IPS DF 4.7 (cell line): ENCODE measurements around the gene ANKRD33B.

Experiments
- DNase-seq: peaks from one replicate; pipeline ENCODE4 v3.0.0-alpha.2; 2013; ENCODE audit warnings: low spot score; ENCODE audit errors: extremely low read depth

The ANKRD33B gene

DNA sequence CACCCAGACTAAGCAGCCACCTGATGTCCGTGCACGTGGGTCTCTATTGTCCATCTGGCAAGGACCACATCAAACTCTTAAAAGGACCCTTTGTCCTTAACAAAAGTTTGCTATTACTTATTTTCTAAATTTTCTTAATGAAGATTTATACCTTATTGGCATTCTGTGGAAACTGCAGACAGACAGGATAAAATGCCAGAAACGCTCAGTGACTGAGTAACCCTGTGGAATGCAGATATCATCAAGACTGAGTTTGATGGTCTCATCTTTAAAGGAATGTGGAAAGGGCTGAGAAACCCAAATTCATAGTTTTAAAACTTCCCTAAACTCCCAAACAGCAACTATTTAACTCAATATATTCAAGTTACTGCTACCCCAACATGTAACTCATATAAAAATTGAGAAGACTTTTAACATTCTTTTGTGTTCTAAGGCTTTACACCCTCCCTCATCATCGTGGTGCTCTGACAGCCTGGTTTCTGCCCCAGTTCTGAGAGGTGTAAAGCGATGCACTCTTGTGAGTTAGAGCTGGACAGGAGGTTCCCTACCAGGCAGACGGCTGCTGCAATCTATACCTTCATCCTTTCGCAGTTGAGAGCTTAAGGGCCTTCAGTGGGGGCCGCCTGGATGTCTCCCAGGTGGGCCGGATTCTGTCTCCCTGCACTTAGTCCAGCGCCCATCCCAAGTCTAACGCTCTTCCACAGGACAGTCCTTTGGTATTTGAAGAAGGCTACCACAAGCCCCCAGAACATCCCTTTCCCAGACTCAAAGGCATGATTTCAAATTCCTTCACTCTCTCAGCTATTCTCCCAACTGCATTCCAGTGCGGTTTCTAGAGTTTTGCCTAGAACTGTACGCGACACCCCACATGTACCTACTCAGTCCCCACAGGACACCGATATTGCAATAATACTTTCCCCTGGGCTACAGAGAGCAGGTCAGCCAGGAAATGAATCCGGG, 128.2 kb downstream of the ANKRD33B start:
- no peak for DNase-seq

DNA sequence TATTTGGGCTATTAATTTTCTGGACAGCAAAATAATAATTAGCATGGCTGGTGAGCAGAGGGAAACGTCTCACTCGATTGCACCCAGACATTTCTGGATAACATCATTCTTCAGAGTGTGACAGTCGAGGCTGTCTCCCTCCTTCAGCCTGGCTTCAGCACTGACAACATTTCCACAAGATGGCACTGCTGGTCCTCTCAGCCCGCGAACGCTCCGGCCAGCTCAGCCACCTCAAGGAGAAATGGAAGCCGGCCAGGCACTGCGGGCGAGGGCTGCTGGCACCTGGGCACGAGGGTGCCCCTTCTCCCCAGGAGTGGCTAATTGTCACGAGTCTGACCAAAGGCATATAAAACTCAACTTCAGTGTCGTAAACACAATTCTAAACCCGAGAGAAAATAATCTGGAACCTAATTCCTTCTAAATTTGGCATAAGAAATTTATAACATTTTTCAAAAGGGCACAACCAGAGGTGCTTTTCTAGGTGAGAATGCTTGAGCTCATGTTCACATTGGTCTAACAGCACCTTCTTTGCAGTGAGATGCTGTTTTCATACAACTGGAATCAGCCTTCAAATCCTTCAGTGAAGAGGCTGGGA, 131.3 kb downstream of the ANKRD33B start:
- no peak for DNase-seq

DNA sequence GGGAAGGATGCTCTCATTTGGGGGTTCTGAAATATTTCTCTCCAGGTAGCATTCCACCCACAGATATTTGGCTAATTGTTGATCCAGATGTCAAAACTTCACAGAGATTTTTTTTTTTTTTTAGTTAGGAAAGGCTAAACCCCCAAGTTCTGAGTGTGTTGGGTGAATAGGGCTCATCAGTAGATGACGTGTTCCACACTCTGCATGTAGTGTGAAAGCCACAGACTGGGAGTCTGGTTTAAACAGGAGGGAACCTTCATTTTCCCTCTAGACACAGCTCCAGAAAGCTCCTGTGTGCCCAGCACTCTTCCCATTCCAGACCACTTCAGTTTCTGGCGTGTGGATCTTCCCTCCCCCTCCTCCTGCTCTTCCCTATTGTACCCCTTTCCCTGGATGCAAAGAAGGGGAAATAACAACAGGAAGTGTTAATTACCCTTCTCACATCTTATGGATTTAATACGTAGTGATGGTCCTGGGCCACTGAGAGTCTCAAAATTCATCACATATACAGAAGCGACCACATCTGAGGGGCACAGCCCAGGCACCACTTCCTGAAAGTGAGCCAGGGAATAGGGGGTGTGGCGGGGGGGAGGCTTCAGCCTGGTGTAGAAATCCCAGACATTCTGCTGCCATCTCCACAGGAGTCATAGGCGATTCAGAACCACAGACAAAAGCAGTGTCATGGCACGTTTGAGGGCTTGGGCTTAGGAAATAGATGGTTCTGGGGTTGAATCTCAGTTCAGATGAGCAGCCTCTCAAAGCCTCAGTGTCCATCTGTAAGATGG, 132.1 kb downstream of the ANKRD33B start:
- DNase-seq: no peak

DNA sequence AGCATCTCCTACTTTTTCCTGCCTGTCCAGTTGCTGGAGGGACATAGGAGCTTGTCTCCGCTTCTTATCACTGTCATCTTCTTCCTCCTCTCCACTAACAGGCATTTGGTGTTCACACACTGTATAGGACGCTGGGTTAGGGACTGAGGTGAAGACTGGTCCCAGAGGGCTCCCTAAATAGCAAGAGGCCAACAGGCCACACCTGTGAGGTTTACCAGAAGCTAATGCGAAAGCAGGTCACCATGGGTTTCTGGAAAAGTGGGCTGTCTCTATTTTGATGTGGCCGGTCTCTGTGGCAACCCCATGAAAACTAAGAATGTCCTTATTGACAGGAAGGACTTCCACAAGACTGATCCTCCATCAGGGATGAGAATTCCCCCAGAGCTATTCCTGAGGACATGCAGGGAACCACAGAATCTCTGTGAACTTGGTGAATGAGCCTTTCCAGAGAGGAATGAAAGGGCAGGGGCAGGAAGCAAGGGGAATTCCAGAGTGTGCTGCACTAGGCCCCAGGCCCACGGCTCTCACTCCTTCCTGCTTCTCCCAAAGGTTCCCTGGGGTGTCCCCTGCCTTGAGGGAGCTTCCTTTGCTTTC, 135.5 kb downstream of the ANKRD33B start:
- DNase-seq: no peak

DNA sequence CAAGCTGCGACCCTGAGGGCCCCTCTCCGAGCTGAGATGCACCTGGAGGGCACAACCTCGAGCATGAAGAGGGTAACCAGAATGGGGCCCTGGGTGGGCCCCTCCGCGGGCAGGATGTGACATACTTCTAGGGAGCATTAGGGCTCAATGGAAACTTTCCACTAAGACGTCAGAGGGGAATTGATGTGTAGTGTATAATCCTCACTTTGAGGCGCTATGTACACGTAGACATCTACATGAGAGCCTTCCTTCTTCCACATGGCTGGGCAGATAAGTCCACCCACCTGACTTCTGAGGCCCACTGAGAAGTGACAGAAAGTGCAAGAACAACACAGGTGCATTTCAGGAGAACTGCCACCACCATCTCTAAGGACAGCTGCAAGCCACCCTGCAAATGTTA, 136.1 kb downstream of the ANKRD33B start:
- no peak for DNase-seq

DNA sequence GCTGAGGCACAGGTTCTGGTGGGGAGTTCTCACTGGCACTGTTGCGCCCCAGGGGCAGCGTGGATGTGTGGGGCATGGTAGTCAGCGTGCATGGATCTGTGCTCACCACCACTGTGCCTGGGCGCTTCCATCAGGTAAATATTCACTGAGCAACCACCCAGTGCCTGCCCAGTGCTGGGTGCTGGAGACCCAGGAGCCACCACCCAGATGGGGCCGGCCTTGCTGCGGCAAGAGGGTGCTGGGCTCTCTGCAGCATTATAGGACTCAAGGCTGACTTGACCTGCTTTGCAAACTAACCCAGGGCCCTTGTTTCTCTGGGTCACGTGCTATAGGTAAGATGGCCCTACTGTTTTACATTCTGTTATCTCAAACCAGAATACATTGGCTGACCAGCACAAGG, 136.6 kb downstream of the ANKRD33B start:
- DNase-seq: no peak

DNA sequence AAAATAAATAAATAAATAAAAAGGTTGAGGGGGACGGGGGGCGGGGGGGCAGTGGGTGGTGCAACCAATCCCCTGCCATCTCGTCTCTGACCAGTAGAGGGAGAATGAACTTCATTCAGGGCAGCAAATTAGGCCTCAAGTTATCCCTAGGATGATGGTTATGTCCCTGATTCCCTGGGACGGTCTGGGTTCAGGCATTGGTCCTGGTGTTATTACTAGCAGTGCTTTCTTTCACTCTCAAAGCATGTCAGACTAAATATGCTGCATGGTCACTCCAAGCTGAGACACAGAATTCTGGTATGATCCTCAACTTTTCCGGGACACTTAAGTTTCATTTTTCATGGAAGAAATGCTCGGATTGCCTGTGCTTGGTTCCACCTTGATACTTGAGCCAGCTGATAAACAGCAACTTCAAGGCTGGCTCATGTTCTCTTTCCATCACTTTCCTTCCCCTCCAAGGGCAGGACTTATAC, 137.7 kb downstream of the ANKRD33B start:
- peak; percentile 14 for DNase-seq

DNA sequence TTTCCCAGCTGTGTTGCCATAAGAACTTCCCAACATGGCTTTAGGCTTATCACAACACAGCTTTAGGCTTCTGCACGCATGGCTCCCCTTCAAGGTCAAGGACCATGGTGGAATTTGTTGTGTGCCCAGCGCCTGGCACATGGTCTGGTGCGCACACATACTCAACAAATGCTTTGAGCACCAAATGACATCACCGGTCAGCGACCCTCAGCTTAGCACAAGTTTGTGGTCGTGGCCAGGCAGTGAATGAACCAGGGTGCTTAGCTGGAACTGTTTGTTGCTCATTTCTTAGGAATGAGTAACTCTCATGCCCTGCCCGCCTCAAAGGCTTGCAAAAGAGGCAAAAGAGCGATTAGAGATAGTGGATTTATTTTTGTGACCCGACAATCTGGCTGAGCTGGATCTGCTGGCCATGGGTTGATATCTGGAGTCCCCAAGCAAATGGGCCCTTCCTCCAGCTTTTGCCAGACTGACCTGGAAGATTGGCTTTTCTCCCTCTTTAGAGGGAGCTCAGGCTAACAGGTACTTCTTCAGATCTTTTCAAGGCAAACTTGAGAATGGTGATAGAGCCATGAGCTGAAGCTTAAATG, 138.3 kb downstream of the ANKRD33B start:
- no peak for DNase-seq

DNA sequence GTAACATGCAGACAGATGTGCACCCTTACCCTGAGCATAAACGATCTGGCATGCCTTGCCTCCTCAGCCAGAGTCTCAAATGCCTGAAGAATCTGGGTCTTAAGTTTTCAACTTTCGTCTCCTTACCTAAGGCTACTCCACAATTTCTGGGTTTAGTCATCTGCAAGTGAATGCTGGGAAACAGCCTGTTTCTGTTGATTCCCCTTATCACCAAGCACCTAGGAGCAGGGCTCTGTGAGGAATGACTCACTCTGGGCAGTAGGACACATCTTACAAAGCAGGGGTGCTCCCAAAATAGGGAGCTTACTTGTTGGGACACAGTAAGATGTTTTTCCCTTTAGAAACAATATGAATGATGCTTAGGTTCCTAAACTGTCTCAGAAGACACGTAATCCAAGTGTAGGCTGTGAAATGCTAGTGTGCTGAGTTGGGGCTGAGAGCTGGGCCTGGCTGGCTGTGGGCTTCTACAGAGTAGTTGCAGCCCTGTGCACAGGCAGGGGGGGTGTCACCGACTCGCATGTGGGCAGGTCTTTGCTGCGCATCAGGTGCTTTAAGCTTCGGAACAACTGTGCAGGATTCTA, 139.1 kb downstream of the ANKRD33B start:
- no peak for DNase-seq

DNA sequence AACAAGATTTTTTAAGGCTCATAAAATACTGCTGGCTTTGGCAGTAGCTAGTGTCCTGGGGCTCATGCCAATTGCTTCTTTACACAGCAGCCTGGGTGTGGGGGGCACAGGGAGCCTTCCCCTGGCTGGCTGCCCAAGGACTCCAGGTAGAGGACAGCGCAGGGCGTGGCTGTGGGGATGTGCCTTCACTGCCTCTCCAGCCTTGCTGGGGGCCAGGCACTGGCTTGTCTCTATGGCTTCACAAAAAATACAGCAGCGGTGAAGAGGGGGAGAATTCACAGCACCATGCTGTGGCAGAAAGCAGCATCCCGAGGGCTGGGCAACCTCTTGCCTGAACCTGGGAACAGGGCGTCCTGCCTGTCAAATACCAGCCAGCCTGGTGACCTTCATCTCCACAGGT, 139.8 kb downstream of the ANKRD33B start:
- no peak for DNase-seq

DNA sequence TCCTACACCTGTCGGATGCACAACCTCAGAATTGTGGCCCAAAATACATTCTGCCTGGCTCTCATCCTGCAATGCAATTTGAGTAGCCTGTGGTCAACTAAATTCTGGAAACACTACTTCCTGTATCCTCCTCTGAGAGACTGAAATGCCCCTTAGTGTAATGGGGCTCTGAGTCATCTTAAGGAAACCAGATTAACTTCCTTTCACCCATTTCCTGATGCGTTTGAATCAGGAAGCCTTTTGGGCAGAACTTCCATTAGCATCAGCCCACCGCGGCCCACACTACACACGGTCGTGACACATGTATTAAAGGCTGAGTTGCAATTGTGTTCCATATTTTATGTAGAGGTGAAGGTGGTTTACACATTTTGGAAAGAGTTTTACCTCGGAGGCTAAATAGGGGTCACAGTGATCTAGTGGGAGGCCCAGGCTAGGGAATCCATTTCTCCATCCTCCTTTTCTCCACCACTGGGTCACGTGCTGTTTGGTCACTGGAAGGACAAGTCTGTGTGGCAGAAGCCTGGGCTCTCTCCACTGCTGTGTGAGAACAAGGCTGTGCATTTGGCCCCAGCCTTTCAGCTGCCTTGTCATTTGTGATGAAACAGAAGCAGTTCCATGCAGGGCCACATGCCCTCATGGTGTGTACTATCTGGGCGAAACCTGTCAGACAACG, 141.2 kb downstream of the ANKRD33B start:
- DNase-seq: no peak

DNA sequence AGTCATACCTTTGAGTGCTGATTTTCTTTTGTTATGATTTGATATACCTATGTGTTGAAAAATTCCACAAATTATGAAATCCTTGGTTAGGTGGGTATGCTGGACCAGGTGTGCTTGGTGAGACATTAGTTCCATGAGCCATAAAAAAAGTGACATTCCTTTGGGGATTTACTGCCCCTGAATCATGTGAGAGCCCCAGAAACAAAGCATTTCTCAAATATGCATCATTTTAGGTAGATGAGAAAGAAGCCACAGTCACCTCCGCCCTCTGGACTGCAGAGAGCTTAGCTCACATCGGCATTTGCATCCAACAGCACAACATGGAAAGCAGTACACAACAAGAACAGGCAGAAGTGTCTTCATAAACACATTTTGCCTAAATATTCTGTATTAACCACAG, 141.9 kb downstream of the ANKRD33B start:
- DNase-seq: no peak

DNA sequence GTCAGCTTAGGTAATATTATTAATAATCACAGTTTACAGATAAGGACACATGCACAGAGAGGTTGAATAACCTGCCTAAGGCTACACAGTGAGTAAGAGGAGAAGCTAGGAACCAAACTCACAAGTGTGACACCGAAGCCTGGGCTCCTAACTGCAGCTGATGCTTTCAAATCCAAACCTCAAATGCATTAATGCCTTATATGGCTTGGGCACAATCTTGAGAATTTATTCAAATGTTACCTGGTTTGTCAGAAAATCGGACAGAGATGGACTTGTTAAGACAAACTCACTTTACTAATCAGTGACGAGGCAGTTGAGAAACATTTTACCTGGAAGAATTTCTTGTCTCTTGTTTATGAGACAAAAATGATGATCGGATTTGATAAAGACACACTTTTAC, 142.5 kb downstream of the ANKRD33B start:
- DNase-seq: no peak
